GM12878 (cell line): ENCODE results near the gene KIF5A.

Source experiments
- CBFB ChIP-seq: IDR thresholded peaks from 2 replicates; pipeline ENCODE4 v1.6.1; 2016; ENCODE audit warnings: antibody characterized with exemption, low read depth
- ZNF274 ChIP-seq: IDR thresholded peaks from one replicate; pipeline ENCODE4 v1.8.0; 2011; ENCODE audit not compliant: insufficient read length, insufficient read depth
- TF ChIP-seq, protein P1 (sequence below), 3 experiments: IDR thresholded peaks in 2 of 3; conservative IDR thresholded peaks in 1 of 3; 2 replicates each; pipeline ENCODE4 v1.5.1; 2011; ENCODE audit warnings: low read depth in 3 of 3, low read length in 3 of 3, mild to moderate bottlenecking in 3 of 3, control low read depth in 2 of 3, moderate library complexity in 2 of 3, inconsistent platforms in 1 of 3, mixed read lengths in 1 of 3; ENCODE audit not compliant: control insufficient read depth in 2 of 3, insufficient read depth in 1 of 3; ENCODE audit errors: extremely low read depth in 1 of 3

DNA sequence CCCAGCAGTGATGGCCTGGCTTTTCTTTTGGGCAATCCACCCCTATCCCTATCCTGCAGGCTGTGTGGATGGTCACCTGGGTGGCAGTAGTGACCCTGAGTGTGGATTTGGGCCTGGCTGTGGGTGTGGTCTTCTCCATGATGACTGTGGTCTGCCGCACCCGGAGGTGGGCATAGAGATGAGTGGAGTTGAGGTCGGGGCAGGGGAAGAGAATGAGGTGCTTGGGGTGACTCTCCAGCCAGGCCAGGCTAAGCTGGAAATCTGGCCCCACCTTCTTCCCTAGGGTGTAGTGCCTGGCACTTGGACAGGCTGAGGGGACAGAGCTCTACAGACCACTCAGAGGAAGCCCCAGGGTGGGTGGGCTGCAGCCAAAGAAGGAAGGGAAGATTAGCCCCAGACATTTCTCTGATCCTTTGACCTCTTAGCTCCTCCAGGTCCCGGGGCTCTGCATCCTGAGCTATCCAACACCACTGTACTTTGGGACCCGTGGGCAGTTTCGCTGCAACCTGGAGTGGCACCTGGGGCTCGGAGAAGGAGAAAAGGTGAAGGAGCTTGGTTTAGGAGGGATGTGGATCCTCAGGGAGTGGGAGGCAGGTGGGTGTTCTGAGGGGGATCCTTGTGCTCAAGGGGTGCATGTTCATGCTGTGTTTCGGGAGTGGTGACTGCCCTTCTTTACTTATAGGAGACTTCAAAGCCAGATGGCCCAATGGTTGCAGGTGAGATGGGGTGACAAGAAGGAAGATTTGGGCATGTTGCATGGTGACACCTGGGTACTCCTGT, 74.8 kb downstream of the KIF5A start:
- TF ChIP-seq, protein P1, sequence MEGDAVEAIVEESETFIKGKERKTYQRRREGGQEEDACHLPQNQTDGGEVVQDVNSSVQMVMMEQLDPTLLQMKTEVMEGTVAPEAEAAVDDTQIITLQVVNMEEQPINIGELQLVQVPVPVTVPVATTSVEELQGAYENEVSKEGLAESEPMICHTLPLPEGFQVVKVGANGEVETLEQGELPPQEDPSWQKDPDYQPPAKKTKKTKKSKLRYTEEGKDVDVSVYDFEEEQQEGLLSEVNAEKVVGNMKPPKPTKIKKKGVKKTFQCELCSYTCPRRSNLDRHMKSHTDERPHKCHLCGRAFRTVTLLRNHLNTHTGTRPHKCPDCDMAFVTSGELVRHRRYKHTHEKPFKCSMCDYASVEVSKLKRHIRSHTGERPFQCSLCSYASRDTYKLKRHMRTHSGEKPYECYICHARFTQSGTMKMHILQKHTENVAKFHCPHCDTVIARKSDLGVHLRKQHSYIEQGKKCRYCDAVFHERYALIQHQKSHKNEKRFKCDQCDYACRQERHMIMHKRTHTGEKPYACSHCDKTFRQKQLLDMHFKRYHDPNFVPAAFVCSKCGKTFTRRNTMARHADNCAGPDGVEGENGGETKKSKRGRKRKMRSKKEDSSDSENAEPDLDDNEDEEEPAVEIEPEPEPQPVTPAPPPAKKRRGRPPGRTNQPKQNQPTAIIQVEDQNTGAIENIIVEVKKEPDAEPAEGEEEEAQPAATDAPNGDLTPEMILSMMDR (IDR thresholded peaks at IDR 0.05 in 2 of 3, conservative IDR thresholded peaks at IDR 0.05 in 1 of 3; ENCODE audit: control insufficient read depth in 2 of 3, extremely low read depth in 1 of 3, insufficient read depth in 1 of 3, low read depth in 3 of 3, low read length in 3 of 3) = no peak
- TF ChIP-seq CBFB (no peak), ZNF274 (no peak)
